ENCODE data around the gene AIRE. TPM values are rescaled to one million over a fixed set of nuclear protein-coding genes. Genes with fewer than 3 reads are reported as not detected.

The AIRE gene
- total RNA-seq, 4 donors from 2014 or later = 0.12 TPM; not detected in 3

DNA sequence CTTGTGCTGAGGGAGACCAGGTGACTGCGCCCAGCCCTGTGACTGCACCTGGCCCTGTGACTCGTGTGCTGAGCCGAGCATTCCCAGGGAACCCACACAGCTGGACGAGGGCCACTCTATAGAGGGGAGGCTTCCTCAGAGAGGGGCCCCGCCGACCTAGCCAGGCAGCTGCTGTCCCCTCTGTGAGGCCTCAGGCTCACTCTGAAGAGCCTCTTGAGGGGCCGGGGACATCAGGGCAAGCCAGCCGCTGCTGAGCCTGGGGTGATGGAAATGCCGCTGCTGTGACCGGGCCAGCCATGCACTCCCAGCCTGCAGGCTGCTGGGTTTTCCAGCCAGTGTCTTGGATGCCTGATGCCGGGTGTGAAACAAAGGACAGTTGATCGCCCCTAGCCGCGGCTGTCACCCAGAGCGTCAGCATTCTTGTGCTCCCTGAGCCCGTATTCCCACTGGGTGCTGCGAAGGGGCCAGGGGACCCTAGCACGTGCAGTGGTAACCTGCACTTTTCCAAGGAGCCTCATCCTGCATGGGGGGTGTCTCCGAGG, 31.6 kb downstream of the AIRE start:
- no peak for DNase-seq (ENCODE audit: low spot score)
- ATAC-seq (ENCODE audit: low FRiP score) = no peak
- TF ChIP-seq, protein P1, sequence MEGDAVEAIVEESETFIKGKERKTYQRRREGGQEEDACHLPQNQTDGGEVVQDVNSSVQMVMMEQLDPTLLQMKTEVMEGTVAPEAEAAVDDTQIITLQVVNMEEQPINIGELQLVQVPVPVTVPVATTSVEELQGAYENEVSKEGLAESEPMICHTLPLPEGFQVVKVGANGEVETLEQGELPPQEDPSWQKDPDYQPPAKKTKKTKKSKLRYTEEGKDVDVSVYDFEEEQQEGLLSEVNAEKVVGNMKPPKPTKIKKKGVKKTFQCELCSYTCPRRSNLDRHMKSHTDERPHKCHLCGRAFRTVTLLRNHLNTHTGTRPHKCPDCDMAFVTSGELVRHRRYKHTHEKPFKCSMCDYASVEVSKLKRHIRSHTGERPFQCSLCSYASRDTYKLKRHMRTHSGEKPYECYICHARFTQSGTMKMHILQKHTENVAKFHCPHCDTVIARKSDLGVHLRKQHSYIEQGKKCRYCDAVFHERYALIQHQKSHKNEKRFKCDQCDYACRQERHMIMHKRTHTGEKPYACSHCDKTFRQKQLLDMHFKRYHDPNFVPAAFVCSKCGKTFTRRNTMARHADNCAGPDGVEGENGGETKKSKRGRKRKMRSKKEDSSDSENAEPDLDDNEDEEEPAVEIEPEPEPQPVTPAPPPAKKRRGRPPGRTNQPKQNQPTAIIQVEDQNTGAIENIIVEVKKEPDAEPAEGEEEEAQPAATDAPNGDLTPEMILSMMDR (IDR thresholded peaks at IDR 0.05) = no peak

DNA sequence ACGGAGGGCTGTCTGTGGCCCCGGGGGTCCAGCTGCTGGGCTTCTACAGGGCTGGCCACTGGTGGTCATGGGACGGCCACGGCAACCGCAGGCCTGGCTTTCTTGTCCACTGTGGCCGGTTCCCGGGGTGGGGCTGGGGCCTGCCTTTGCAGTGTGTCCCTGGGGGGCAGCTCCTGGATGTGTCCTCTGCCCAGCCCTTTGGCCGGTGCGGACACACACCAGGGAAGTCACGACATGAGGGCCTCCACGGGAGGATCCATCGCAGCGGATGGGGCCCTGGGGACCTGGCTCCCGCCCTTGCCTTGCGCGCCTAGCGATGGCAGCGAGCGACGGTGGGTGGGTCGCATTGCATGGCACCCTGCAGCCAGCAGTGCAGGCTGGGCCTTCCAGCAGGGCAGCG, 32.2 kb downstream of the AIRE start:
- DNase-seq (ENCODE audit: low spot score) (no peak), ATAC-seq (ENCODE audit: low FRiP score) (no peak)
- TF ChIP-seq, protein P1 (IDR thresholded peaks at IDR 0.05) = no peak

DNA sequence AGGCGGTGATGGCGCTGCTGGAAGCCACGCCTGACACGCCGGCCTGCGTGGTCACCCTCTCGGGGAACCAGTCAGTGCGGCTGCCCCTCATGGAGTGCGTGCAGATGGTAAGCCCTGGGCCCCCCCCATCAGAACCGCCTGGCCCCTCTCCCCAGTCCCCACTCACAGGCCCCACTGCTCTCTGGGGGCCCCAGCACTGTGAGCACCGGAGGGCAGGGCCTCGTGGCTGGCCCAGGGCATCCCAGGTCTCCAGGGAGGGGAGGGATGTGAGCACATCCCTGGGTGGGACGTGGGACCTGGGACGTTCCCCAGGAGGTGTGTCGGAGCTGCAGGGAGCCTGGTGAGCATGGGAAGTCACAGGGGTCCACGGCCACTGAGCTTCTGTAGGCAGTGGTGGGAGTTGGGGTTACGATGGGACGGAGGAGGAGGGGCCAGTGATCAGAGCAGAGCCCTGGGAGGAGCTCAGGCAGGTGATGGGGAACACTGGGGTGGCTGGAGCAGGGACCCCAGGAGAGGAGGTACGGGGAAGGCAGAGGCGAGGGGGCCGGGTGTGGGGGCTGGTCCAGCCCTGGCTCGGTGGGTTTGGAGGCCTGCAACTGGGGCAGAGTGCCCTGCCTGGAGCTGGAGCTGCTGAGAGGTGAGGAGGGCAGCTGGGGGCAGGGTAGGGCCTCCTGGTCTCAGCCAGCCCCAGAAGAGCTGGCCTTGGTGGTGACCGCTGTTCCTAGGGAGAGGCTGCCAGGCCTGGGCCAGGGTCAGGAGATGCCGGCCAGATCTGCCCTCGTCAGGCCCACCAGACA, 33.0 kb downstream of the AIRE start:
- TF ChIP-seq, protein P1 (IDR thresholded peaks at IDR 0.05) = no peak
- DNase-seq (ENCODE audit: low spot score) = no peak
- no peak for ATAC-seq (ENCODE audit: low FRiP score)

GRCh38 chr21:44319407-44320065, 33.9 kb downstream of the AIRE start:
- ATAC-seq (ENCODE audit: low FRiP score) = no peak
- DNase-seq (ENCODE audit: low spot score) = no peak
- TF ChIP-seq, protein P1 (IDR thresholded peaks at IDR 0.05) = no peak

- TF ChIP-seq, protein P1 (IDR thresholded peaks at IDR 0.05) = no peak
- ATAC-seq (ENCODE audit: low FRiP score) (no peak), DNase-seq (ENCODE audit: low spot score) (no peak)
Observed at GRCh38 chr21:44320847-44321246, 35.2 kb downstream of the AIRE start.

GRCh38 chr21:44321846-44322450, 36.3 kb downstream of the AIRE start:
- DNase-seq (ENCODE audit: low spot score) (no peak), ATAC-seq (ENCODE audit: low FRiP score) (no peak)
- TF ChIP-seq, protein P1 (IDR thresholded peaks at IDR 0.05) = no peak

Data from omental fat pad (tissue), 4 donors.